ENCODE data around the gene PHF19. TPM values are rescaled to one million over a fixed set of nuclear protein-coding genes. Genes with fewer than 3 reads are reported as not detected.

Gene PHF19
- 29.3 TPM for total RNA-seq

DNA sequence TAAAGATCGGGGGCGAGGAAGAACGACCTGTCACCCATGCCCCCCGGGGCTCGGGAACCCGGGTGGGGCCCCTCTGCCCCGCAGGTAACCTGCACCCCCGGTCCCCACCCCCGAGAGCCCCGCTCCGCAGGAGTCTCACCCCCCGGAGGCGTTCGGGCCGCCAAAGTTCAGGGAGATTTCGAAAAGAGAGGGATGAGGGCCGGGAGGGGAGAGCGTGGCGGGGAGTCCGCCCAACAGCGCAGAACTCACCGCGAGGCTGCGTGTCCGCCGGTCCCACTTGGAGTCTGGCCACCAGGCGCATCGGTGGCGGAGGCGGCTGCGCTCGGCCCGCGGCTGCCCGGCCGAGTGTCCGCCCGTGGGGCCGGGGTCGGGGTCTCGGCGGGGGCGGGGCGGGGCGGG is at the start of gene PHF19:
Gene PHF19 (minus strand): TSS at position 347 of the 399 bp plus-strand sequence. CDS start 2,447 bp downstream, outside the sequence.
- peak; percentile 71 for DNase-seq (ENCODE audit: low spot score)
- peak; percentile 44 for ATAC-seq
- intact Hi-C loops (cut with DNase I) = loop anchor here (5.0 kb wide), 1 partner anchor 50 kb away; the partner anchor contains the start of gene TRAF1

DNA sequence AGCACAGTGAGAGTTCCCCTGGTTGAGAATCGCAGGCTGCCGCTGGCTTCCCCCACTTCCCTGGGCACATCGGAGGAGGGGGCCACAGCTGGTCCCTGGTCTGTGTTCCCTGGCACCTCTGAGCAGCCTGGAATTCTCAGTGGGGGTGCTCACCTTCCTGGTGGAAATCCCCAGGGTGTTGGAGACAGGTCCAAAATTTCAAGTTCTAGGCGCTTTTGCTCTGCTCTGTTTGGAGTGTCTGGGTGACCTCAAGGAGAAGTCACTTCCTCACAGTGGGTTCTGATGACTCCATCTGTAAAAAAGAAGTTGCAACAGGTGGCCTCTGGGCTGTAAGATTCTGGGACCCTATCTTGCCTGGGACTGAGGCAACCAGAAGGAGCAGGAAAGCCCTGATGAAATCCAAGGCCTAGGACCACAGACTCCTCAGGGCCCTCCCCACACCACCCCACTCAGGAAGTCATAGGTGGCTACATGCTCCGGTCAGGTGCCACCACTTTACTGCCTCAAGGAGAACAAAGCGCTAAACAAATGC is 49.5 kb upstream of the PHF19 start, which contains the start of gene TRAF1:
Gene TRAF1 (minus strand): TSS at position 400 of the 532 bp plus-strand sequence. CDS start 721 bp downstream, outside the sequence.
- DNase-seq (ENCODE audit: low spot score) (peak; percentile 53), ATAC-seq (no peak)
- intact Hi-C loops (cut with DNase I) = loop anchor here (5.0 kb wide), 1 partner anchor 49 kb away; the partner anchor contains the start of gene PHF19

DNA sequence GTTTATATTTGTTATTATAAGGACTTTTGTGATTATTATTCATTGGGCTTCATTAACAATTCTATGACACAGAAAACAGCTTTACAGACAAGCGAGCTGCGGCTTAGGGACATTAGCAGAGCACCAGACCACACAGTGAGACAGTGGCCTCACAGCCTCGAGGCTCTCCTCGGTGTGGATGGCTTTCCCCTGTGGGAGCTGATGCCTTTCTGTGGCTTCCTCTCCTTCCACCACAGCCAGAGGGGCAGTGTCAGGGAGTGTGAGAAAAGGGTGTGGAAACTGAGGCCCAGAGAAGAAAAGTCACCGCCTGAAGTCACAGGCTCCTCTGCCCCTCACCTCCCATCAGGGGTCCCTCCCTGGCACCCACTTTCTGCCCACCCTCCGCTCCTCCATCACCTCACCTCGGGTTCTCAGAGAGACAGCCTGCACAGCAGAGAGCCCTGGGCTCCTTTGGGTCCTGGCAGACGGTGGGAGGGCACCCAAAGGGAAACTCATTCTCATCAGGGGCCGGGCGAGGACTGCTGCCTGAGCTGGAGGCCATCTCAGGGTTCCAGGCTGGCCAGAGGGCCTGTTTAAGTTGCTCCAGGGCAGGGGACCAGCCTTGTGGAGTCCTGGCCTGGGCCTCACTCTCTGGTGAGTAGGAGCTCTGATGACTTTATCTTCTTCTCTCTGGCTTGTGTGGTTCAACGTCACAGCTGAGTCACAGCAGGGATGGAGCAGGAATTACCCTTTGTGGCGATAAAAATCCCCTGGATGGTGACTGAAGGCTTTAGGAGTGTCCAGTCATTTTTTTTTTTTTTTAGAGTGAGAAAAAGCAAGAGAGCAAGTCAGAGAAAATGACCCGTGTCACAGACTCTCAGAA is 48.8 kb upstream of the PHF19 start:
- intact Hi-C loops (cut with DNase I) = loop anchor here (5.0 kb wide), 1 partner anchor 48 kb away; the partner anchor contains the start of gene PHF19
- no peak for ATAC-seq
- DNase-seq (ENCODE audit: low spot score) = no peak

DNA sequence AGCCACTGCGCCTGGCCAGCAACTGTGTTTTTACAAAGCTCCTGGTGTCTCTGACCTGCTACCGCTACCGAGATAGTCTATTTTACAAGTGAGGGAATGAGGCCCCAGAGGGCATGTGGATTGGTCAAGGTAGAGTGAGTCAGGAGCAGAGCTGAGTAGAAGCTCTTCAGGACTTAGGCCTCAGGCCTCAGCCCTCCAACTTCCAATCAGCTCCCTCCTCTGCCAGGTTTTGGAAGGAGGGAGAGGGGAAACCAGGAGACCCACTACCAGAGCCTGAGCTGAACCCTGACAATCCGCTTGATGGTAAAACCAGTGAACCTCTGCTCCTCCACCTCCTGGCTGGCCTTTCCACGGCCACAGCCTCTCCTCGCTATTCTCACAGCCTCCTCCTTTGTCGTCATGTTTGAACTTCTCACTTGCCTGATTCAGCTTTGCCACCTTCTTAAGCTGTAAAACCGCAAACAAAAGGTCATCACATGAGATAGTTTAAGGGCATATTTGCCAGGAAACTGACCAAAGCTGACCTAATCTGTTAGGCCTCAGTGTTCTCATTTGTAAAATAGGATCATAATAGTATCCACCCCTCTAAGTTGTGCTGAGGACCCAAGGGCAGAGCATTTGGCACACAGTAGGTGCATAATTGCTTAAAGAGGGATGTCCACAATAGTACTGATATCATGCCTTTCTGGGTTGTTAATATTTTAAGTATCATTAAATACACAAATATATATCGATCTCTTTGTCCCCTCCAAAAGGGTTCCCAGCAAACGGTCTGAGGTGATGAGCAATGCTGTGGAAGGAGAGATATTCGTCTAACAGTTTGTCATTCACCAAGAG is 47.9 kb upstream of the PHF19 start:
- intact Hi-C loops (cut with DNase I) = loop anchor here (5.0 kb wide), 1 partner anchor 48 kb away; the partner anchor contains the start of gene PHF19
- no peak for DNase-seq (ENCODE audit: low spot score)
- no peak for ATAC-seq

DNA sequence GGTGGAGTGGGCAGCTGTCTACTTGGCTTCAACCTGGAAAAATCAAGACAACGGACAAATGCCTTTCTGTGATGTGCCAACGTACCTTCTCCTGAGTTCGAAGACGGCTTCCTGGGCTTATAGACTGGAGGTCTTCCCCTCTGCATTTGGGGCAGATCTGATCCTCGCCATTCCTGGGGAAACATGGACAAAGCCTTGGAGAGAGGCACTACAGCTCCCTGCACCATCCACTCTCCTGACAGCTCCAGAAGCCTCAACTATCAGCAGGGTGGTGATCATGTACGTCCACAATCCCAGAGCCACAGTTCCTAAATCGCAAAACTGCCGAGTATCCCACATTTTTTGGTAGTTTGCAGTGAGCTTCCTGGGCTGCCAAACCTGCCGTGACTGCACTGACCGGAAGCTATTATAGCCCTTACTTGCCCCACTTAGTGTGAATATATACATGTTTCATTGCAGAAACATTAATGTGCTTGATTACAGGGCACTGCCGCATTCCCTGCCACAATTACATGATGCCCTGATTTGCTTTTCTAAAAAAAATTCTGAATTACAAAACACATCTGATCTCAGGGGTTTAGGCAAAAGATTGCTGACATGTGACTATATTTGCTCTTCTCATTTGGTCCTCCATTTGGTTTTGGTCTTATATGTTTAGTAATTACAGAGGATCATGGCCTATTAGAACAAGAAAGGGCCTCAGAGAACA is 46.8 kb upstream of the PHF19 start:
- DNase-seq (ENCODE audit: low spot score) (no peak), ATAC-seq (no peak)

DNA sequence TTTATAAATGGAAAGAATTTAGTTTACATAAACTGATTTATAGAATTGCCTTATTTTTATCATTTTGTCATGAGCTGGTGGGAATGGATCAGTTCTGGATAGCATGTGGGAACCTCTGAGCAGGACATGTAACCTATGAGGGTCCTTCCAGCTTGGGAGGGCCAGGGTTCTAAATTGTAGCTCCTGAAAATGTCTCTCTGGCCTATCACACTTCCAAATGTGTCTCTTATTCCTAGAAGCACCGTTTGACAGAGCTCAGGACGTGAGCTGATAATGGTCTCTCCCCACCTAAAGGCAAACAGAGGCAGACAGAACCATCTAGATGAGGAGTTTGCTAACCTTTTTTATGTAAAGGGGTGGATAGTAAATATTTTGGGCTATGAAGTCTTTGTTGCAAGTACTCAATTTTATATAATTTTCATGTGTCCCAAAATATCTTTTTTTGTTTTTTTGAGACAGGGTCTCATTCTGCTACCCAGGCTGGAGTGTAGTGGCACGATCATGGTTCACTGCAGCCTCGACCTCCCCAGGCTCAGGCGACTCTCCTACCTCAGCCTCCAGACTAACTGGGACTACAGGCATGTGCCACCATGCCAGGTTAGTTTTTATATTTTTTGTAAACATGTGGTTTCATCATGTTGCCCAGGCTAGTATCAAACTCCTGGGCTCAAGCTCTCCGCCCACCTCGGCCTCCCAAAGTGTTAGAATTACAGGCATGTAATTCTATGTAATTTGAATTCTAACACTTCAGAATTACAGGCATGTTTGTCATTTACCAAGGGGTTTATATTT is 45.6 kb upstream of the PHF19 start:
- ATAC-seq (no peak), DNase-seq (ENCODE audit: low spot score) (no peak)
- intact Hi-C loops (cut with DNase I) = no loop called here

More for the DNA sequence above, 46.8 kb upstream of the PHF19 start:
- intact Hi-C loops (cut with DNase I) = no loop called here

DNA sequence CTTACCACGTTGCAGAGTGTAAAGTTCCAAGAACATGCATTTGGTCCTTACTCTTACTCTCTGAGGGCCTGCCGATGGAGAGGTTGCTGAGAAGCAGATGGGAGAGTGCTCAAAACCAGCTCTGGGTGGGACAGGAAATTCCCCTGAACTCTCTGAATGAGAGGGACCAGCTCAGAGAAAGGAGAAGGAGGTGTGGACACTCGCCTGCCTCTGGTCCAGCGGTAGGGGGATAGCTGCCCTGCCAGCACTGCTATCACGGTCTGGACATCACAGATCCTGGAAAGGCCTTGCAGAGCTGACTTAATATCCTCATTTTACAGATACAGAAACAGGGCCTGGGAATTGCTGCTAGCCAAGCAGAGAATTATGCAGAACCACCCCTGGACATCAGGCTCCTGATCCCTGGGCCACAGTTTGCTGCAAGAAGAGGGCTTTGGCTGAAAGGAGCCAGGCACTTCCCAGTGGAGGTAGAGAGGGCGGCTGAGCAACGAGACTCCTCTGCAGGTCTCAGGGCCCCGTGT is 44.7 kb upstream of the PHF19 start:
- no peak for DNase-seq (ENCODE audit: low spot score)
- no peak for ATAC-seq
- intact Hi-C loops (cut with DNase I) = no loop called here

DNA sequence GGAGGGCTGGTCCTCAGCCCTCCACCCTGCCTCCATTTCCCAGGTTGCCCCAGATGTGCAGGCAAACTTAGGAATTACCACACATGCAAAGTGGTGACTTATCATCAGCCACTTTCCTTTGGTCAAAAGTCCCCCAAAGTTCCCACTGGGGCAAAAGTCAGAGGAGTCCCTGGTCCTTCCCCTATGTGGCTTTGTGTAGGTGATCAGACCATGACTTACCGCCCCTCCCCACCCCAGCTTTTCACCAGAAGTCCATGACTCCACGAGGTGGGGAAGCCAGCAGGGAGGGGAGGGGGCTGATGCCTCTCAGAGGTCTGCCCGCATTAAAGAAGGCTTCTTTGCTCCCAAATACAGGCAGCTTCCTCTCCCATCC is 43.8 kb upstream of the PHF19 start:
- intact Hi-C loops (cut with DNase I) = no loop called here
- ATAC-seq (no peak), DNase-seq (ENCODE audit: low spot score) (no peak)

DNA sequence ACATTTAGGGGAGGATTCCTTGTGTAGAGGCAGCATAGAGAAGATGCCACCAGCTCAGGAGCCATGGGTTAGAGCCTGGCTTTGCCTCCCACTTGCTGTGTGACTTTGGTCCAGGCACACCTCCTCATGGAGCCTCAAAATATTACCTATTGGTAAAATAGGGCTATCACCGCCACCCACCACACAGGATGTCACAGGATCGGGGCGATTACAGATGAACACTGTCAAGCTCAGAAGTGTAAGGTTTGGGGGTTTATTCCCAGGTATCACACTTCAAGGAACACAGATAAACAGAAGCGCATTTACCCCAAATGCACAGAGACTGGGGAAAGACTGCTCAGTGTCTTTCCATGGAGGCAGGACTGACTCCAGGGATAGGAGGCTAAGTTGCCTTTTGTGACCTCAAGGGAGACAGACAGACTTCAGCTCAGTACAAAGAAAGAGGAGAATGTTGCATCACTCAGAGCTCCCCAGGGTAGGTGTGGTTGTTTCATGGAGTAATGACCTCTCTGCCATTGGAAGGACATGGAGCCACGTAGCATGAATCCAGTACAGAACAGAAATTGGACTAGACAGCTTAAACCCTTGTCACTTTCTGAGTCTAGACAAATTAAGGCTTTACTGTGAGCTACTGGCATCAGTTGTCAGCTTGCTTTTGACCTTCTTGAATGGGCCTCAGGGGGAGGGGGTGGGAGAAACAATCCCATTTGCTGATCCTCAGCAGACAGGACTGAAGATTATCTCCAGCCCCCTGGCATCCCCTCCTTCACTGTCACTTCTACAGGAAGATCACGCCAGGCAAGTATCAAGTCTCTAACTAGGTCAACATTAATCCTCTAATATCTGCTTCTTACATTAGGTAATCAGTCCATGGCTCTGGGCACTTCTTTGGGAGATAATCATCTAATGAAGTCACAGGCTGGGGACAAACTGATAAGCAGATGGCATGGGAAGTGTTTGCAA is 43.1 kb upstream of the PHF19 start:
- intact Hi-C loops (cut with DNase I) = no loop called here
- ATAC-seq (peak; percentile 83), DNase-seq (ENCODE audit: low spot score) (no peak)

DNA sequence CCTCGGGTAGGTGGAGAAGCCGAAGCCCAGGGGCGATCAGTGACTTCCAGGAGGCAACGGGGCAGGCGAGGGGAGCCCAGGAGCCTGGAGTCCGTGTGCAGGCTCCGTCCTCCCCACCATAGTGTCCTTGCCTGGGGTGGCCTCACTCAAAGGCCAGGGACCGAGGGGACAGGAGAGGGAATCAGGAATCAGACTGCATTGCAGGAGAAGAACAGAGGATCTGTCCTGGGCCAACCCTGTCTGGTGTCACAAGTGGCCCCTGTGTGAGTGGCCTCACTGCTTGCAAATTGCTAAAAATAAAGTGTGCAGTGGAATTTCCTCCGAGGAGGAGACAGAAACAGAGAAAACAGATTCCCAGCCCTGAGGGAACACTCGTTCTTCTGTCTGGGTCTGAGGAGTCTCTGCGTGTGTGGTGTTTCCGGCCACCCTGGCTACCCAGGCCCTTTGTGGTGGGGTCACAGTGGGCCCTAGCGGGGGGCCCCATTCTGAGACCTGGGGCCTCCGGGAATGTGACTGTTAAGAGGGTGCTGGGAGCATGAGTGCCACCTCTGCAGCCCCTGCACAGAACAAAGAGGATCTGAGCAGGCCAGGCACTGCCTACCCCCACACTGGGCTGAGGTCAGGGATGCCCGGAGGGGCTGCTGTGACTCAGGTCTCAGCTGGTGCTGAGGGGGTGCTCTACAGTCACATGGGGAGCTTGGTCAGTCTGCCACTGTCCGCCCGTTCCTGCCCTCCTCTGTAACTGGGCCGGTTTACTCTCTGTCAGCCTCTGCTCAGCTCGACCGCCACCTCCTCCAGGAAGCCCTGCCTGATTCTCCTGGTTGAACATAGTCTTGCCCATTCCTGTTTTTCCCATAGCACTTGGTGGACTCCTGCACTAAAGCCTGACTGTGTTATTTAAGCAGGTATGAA is 42.2 kb upstream of the PHF19 start:
- ATAC-seq = peak; percentile 47
- intact Hi-C loops (cut with DNase I) = no loop called here

DNA sequence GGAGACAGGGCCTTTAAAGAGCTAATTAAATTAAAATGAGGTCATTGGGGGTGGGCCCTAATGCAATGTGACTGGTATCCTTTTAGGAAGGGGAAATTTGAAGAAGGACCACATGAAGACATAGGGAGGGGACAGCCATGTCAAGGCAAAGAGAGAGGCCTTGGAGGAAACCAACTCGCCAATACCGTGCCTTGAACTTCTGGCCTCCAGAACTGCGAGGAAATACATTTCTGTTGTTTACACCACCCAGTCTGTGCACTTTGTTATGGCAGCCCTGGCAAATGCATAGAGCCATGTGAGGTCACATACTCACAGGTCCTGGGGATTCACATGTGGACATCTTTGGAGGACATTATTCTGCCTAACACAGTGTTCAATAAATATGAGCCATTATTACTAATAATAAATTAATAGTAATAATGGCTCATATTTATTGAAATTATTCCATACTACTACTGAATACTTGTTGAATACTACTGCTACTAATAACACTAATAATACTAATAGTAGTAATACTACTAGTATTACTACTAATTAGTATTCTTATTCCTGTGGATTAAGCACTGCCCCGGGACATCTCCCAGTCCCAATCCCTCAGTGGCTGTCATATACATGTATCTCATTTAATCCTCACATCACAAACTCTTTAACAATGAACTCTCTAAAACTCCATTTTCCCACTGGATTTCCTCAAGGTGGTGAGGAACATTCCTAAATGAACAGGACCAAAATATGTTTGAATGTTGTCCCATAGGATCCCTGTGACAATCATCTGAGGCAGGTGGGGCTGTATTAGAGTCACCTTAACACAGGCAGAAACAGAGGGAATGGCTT is 41.2 kb upstream of the PHF19 start:
- DNase-seq (ENCODE audit: low spot score) (no peak), ATAC-seq (no peak)
- intact Hi-C loops (cut with DNase I) = no loop called here

More for the DNA sequence above, 42.2 kb upstream of the PHF19 start:
- no peak for DNase-seq (ENCODE audit: low spot score)

DNA sequence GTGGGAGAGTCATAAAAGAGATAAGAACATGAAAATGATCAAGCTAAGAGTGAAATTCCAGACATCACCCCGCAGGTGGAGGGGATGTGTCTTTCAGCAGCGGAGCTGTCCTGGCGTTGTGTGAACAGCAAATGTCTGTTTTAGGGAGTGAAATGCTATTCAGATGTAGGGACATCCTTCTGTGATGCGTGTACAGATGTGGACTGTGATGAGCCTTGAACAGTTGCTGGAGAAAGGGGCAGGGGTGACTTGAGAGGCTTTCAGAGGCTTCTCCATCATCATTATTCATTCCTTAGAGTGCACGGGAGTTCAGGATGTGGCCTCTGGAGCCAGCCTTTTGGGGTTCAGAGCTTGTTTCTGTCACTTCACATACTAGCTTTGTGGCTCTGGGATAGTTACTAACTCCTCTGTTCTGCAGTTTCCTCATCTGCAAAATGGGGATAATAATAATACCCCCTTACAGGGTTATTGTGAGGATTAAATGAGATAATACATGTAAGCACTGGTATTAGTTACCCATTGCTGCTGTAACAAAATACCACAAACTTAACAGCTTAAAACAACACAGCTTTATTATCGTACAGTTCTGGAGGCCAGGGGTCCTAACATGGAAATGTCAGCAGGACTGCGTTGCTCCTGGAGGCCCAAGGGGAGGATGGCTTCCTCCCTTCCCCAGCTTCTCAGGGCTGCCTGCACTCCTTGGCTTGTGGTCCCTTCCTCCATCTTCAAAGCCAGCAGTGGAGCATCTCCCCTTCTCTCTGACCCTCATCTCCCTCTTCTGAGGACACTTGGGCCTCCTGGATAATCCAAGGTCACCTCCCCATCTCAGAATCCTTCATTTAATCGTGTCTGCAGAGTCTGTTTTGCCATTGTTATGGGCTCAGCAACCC is 40.2 kb upstream of the PHF19 start:
- ATAC-seq (no peak), DNase-seq (ENCODE audit: low spot score) (no peak)
- intact Hi-C loops (cut with DNase I) = no loop called here

DNA sequence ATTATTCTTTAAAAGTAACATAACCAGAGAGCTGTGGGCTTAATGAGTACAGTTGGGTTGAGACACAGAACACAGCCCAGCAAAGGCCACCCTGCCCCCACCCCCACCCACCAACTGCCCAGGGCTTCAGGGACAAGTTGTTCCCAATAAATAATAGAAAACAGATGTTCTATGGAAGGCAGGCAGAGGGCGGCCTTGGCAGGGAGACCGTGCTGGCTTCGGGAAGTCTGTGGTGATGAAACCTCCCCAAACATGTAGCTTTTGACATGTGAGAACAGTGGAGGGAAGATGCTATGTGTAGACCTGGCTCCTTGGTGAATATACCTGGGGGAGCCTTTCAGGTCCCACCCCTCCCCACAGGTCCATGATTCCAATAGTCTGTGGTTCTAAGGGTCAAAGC is 39.6 kb upstream of the PHF19 start:
- intact Hi-C loops (cut with DNase I) = no loop called here
- DNase-seq (ENCODE audit: low spot score) = peak; percentile 73
- peak; percentile 82 for ATAC-seq
